ENCODE measurements around the gene ACSL4. TPM values are rescaled to one million over a fixed set of nuclear protein-coding genes. Genes with fewer than 3 reads are reported as not detected.

Gene ACSL4
- total RNA-seq, 6 experiments from 2014 or later = 1.8 to 76.7 (median 5.3) TPM

GRCh38 chrX:109760922-109761250 lies 27.8 kb upstream of the ACSL4 start:
- H3K36me3 ChIP-seq = no peaks in the 10 kb centered on the region
- DNase-seq (no peak), ATAC-seq (no peak)
- H3K4me3 ChIP-seq = no peak overlapping the region
- 43% methylated on average over 2 of the region's 2 CpGs for WGBS (ENCODE audit: insufficient coverage, low coverage, low lambda C conversion rate, missing lambda C conversion rate)
- peaks cover 0 to under 1% (median 0%) of the 10 kb centered on the region in 4 donors for H3K9me3 ChIP-seq
- intact Hi-C loops (cut with DNase I) = no loop called here
- peaks cover 0 to 27% of the 10 kb centered on the region in 2 donors for H3K27me3 ChIP-seq
- H3K27ac ChIP-seq = no peak overlapping the region
- no peak for TF ChIP-seq POLR2A (IDR thresholded peaks at IDR 0.05)
- H3K4me1 ChIP-seq = no peaks in the 10 kb centered on the region

- Histone ChIP-seq H3K27me3 (peaks cover 0 to 29% of the 10 kb centered on the region in 2 donors), H3K27ac (no peak overlapping the region), H3K4me1 (no peaks in the 10 kb centered on the region), H3K36me3 (no peaks in the 10 kb centered on the region), H3K9me3 (peaks cover 0 to 3% (median 0%) of the 10 kb centered on the region in 4 donors), H3K4me3 (no peak overlapping the region)
- ATAC-seq (no peak), DNase-seq (no peak)
- WGBS (ENCODE audit: insufficient coverage, low coverage, low lambda C conversion rate, missing lambda C conversion rate) = 56% methylated on average over 5 of the region's 5 CpGs
- intact Hi-C loops (cut with DNase I) = no loop called here
- TF ChIP-seq POLR2A (IDR thresholded peaks at IDR 0.05) (no peak), CTCF (IDR thresholded peaks at IDR 0.05) (no peak)
These were observed 27.3 kb upstream of the ACSL4 start for GRCh38 chrX:109760209-109760921.

GRCh38 chrX:109753256-109753655 lies 20.2 kb upstream of the ACSL4 start:
- 92% methylated on average over 4 of the region's 4 CpGs for WGBS (ENCODE audit: insufficient coverage, low coverage, low lambda C conversion rate, missing lambda C conversion rate)
- H3K4me3 ChIP-seq = no peak overlapping the region
- H3K27ac ChIP-seq = no peak overlapping the region
- no peak for DNase-seq
- ATAC-seq = no peak
- peaks cover 0 to 25% of the 10 kb centered on the region in 2 donors for H3K27me3 ChIP-seq
- TF ChIP-seq CTCF (IDR thresholded peaks at IDR 0.05) (no peak), POLR2A (IDR thresholded peaks at IDR 0.05) (no peak)
- intact Hi-C loops (cut with DNase I) = no loop called here
- no peaks in the 10 kb centered on the region for H3K4me1 ChIP-seq
- H3K36me3 ChIP-seq = no peaks in the 10 kb centered on the region
- H3K9me3 ChIP-seq = peaks cover 0 to 3% (median 0%) of the 10 kb centered on the region in 4 donors

GRCh38 chrX:109751698-109752097 lies 18.6 kb upstream of the ACSL4 start:
- 46% methylated on average over 2 of the region's 2 CpGs for WGBS (ENCODE audit: insufficient coverage, low coverage, low lambda C conversion rate, missing lambda C conversion rate)
- TF ChIP-seq POLR2A (IDR thresholded peaks at IDR 0.05) (no peak), CTCF (IDR thresholded peaks at IDR 0.05) (no peak)
- no peak overlapping the region for H3K27ac ChIP-seq
- H3K4me1 ChIP-seq = no peaks in the 10 kb centered on the region
- H3K27me3 ChIP-seq = peaks cover 0 to 31% of the 10 kb centered on the region in 2 donors
- H3K36me3 ChIP-seq = no peaks in the 10 kb centered on the region
- no peak overlapping the region for H3K4me3 ChIP-seq
- ATAC-seq = no peak
- no peak for DNase-seq
- peaks cover 0 to 3% (median 0%) of the 10 kb centered on the region in 4 donors for H3K9me3 ChIP-seq
- intact Hi-C loops (cut with DNase I) = no loop called here

GRCh38 chrX:109749207-109749606 lies 16.1 kb upstream of the ACSL4 start:
- Histone ChIP-seq H3K27me3 (peaks cover 0 to 32% of the 10 kb centered on the region in 2 donors), H3K36me3 (no peaks in the 10 kb centered on the region), H3K4me1 (no peaks in the 10 kb centered on the region), H3K4me3 (no peak overlapping the region), H3K9me3 (no peaks in the 10 kb centered on the region), H3K27ac (no peak overlapping the region)
- intact Hi-C loops (cut with DNase I) = no loop called here
- TF ChIP-seq POLR2A (IDR thresholded peaks at IDR 0.05) = no peak
- no peak for TF ChIP-seq CTCF (IDR thresholded peaks at IDR 0.05)
- DNase-seq (no peak), ATAC-seq (no peak)
- WGBS (ENCODE audit: insufficient coverage, low coverage, low lambda C conversion rate, missing lambda C conversion rate) = no CpG with 5 or more reads among the region's 14 CpGs

Measured in right lobe of liver (tissue), 6 donors.